ENCODE results near the gene CD36. TPM values are rescaled to one million over a fixed set of nuclear protein-coding genes. Genes with fewer than 3 reads are reported as not detected.

The CD36 gene
- total RNA-seq, 1 donor from 2014 or later, result 1.7 TPM

GRCh38 chr7:80646083-80646865 is 7.8 kb downstream of the CD36 start:
- H3K9me3 Mint-ChIP-seq (ENCODE audit: unreplicated experiment), result no peaks in the 10 kb centered on the region
- no peaks in the 10 kb centered on the region for H3K27me3 Mint-ChIP-seq (ENCODE audit: unreplicated experiment)
- no peak overlapping the region for H3K27ac Mint-ChIP-seq (ENCODE audit: unreplicated experiment)
- no peaks in the 10 kb centered on the region for H3K36me3 Mint-ChIP-seq (ENCODE audit: unreplicated experiment)
- TF ChIP-seq CTCF (IDR thresholded peaks at IDR 0.05; ENCODE audit: partially characterized antibody, unreplicated experiment), result no peak
- peaks cover 8% of the 10 kb centered on the region for H3K4me1 Mint-ChIP-seq (ENCODE audit: low read depth, unreplicated experiment)
- H3K4me3 Mint-ChIP-seq (ENCODE audit: unreplicated experiment), result no peak overlapping the region
- DNase-seq, result no peak

GRCh38 chr7:80647436-80647835 is 9.0 kb downstream of the CD36 start:
- DNase-seq, result no peak
- H3K4me1 Mint-ChIP-seq (ENCODE audit: low read depth, unreplicated experiment), result no peaks in the 10 kb centered on the region
- H3K36me3 Mint-ChIP-seq (ENCODE audit: unreplicated experiment), result no peaks in the 10 kb centered on the region
- H3K4me3 Mint-ChIP-seq (ENCODE audit: unreplicated experiment), result no peak overlapping the region
- H3K27ac Mint-ChIP-seq (ENCODE audit: unreplicated experiment), result no peak overlapping the region
- H3K27me3 Mint-ChIP-seq (ENCODE audit: unreplicated experiment), result no peaks in the 10 kb centered on the region
- H3K9me3 Mint-ChIP-seq (ENCODE audit: unreplicated experiment), result no peaks in the 10 kb centered on the region
- no peak for TF ChIP-seq CTCF (IDR thresholded peaks at IDR 0.05; ENCODE audit: partially characterized antibody, unreplicated experiment)

- Mint-ChIP-seq H3K4me1 (ENCODE audit: low read depth, unreplicated experiment) (no peaks in the 10 kb centered on the region), H3K27me3 (ENCODE audit: unreplicated experiment) (no peaks in the 10 kb centered on the region), H3K36me3 (ENCODE audit: unreplicated experiment) (no peaks in the 10 kb centered on the region), H3K4me3 (ENCODE audit: unreplicated experiment) (no peak overlapping the region), H3K27ac (ENCODE audit: unreplicated experiment) (no peak overlapping the region), H3K9me3 (ENCODE audit: unreplicated experiment) (no peaks in the 10 kb centered on the region)
- DNase-seq, result no peak
- no peak for TF ChIP-seq CTCF (IDR thresholded peaks at IDR 0.05; ENCODE audit: partially characterized antibody, unreplicated experiment)
Measured at GRCh38 chr7:80648031-80648600, 9.7 kb downstream of the CD36 start.

- Mint-ChIP-seq H3K27ac (ENCODE audit: unreplicated experiment) (no peak overlapping the region), H3K36me3 (ENCODE audit: unreplicated experiment) (no peaks in the 10 kb centered on the region), H3K4me1 (ENCODE audit: low read depth, unreplicated experiment) (no peaks in the 10 kb centered on the region), H3K4me3 (ENCODE audit: unreplicated experiment) (no peak overlapping the region), H3K27me3 (ENCODE audit: unreplicated experiment) (no peaks in the 10 kb centered on the region), H3K9me3 (ENCODE audit: unreplicated experiment) (no peaks in the 10 kb centered on the region)
- no peak for DNase-seq
- no peak for TF ChIP-seq CTCF (IDR thresholded peaks at IDR 0.05; ENCODE audit: partially characterized antibody, unreplicated experiment)
Measured at GRCh38 chr7:80649011-80649410, 10.6 kb downstream of the CD36 start.

GRCh38 chr7:80650030-80650429 is 11.6 kb downstream of the CD36 start:
- no peaks in the 10 kb centered on the region for H3K4me1 Mint-ChIP-seq (ENCODE audit: low read depth, unreplicated experiment)
- TF ChIP-seq CTCF (IDR thresholded peaks at IDR 0.05; ENCODE audit: partially characterized antibody, unreplicated experiment), result no peak
- no peaks in the 10 kb centered on the region for H3K9me3 Mint-ChIP-seq (ENCODE audit: unreplicated experiment)
- no peak overlapping the region for H3K27ac Mint-ChIP-seq (ENCODE audit: unreplicated experiment)
- H3K27me3 Mint-ChIP-seq (ENCODE audit: unreplicated experiment), result no peaks in the 10 kb centered on the region
- no peak overlapping the region for H3K4me3 Mint-ChIP-seq (ENCODE audit: unreplicated experiment)
- no peaks in the 10 kb centered on the region for H3K36me3 Mint-ChIP-seq (ENCODE audit: unreplicated experiment)
- no peak for DNase-seq

Data from glutamatergic neuron (in vitro differentiated cells).